Neural progenitor cell (in vitro differentiated cells): ENCODE data around the gene ZBTB49.

Experiments used
- EZH2phosphoT487 ChIP-seq: fragments of 200-600 bp; sonication (generic); IDR thresholded peaks from 2 replicates; pipeline ENCODE4 v1.6.1; 2017; ENCODE audit warnings: antibody characterized with exemption
- TF ChIP-seq, protein P1 (sequence below): fragments of 200-600 bp; sonication (generic); IDR thresholded peaks from 2 replicates; pipeline ENCODE4 v1.5.1; 2017; ENCODE audit warnings: antibody characterized with exemption, mild to moderate bottlenecking

DNA sequence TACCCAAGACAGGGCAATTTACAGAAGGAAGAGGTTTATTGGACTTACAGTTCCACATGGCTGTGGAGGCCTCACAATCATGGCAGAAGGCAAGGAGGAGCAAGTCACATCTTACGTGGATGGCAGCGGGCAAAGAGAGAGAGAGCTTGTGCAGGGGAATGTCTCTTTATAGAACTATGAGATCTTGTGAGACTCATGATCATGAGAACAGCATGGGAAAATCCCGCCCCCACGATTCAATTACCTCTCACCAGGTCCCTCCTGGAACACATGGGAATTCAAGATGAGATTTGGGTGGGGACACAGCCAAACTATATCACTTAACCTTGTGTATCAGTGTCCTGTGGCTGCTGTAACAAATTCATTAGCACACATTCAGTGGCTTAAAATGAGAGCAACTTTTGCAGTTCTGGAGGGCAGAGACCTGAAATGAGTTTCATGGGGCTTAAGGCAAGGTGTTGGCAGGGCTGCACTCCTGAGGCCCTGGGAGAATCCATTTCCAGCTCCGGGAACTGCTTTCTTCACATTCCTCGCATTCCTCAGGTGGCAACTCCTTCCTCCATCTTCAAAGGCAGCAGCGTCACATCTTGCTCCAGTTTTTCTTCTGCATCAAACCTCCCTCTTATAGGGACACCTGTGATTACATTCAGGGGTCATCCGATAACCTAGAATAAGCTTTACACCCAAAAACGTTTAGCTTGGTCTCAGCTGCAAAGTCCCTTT is 74.6 kb downstream of the ZBTB49 start:
- TF ChIP-seq, protein P1, sequence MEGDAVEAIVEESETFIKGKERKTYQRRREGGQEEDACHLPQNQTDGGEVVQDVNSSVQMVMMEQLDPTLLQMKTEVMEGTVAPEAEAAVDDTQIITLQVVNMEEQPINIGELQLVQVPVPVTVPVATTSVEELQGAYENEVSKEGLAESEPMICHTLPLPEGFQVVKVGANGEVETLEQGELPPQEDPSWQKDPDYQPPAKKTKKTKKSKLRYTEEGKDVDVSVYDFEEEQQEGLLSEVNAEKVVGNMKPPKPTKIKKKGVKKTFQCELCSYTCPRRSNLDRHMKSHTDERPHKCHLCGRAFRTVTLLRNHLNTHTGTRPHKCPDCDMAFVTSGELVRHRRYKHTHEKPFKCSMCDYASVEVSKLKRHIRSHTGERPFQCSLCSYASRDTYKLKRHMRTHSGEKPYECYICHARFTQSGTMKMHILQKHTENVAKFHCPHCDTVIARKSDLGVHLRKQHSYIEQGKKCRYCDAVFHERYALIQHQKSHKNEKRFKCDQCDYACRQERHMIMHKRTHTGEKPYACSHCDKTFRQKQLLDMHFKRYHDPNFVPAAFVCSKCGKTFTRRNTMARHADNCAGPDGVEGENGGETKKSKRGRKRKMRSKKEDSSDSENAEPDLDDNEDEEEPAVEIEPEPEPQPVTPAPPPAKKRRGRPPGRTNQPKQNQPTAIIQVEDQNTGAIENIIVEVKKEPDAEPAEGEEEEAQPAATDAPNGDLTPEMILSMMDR: no peak
- no peak for TF ChIP-seq EZH2phosphoT487
